GM21825 (cell line): ENCODE results near the gene MIS18BP1.
"Not testable (repeated sequence)": the region's sequence is repeated elsewhere in the genome, so short reads cannot be mapped to it uniquely, and the experiment has no call there.

ENCODE experiments used
- ATAC-seq: cut with Tn5 transposase; IDR thresholded peaks from one replicate; pipeline ENCODE4 v1.9.1; 2021; ENCODE audit warnings: mild to moderate bottlenecking, moderate library complexity; ENCODE audit not compliant: unreplicated experiment

Gene MIS18BP1

DNA sequence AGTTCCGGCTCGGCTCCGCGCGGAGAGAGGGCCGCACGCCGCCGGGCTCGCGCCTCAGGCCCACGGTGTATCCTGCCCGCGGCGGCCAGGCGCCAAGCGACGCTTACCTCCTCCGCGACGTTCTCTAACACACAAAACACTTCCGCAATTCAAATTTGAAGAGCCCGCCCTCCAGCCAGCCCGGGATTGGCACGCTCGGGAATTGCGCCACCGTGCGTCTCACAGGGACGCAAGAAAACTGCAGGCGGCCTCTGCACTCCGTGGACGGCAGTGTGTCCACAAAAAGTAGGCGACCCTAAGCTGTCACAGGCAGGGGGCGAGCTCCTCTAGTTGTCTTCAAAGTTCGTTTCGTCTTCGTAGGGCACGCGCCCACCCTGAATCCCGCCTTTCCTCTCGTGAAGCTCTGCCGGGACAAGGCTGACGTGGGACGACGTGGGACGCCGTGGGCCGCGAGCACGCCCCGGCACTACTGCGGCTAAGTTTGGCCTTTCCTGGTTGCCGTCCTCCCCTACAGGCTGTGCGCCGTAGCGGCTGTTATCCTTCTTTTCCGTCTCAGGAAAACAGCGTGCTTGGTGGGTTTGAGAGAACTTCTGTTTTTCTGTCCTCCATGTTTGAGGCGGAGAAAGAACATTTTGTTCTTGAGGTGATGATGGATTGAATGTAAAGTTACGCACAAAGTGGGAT lies at the start of gene MIS18BP1:
TSS of gene MIS18BP1 (minus strand) at position 133 of the 684 bp plus-strand sequence. CDS start 5,916 bp downstream, outside the sequence.
- ATAC-seq: peak; percentile 84

- ATAC-seq: no peak
Observed at GRCh38 chr14:45298423-45299117, 45.6 kb upstream of the MIS18BP1 start.

- not testable (repeated sequence) for ATAC-seq
Observed at GRCh38 chr14:45294796-45295195, 41.8 kb upstream of the MIS18BP1 start.

GRCh38 chr14:45290547-45290946 lies 37.5 kb upstream of the MIS18BP1 start:
- ATAC-seq: no peak

GRCh38 chr14:45287610-45288009 lies 34.6 kb upstream of the MIS18BP1 start:
- no peak for ATAC-seq

DNA sequence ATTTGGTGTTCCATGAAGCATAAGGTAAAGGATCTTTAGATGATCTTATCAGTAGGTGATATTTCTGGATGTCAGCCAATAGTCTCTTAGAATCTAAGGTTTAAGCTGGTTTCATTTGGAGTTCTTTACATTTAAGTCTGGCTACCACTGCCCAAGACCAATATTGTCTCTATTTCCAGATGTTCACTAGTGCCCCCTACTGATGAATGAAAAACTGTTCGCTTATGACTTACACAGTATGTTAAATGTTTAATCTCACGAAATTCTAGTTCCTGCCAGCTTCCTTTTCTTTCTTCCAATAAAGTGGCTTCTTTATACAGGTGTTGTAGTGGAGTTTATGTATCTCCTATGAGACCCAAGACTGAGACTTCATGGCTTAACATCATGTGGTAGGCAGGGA lies 31.8 kb upstream of the MIS18BP1 start:
- no peak for ATAC-seq

DNA sequence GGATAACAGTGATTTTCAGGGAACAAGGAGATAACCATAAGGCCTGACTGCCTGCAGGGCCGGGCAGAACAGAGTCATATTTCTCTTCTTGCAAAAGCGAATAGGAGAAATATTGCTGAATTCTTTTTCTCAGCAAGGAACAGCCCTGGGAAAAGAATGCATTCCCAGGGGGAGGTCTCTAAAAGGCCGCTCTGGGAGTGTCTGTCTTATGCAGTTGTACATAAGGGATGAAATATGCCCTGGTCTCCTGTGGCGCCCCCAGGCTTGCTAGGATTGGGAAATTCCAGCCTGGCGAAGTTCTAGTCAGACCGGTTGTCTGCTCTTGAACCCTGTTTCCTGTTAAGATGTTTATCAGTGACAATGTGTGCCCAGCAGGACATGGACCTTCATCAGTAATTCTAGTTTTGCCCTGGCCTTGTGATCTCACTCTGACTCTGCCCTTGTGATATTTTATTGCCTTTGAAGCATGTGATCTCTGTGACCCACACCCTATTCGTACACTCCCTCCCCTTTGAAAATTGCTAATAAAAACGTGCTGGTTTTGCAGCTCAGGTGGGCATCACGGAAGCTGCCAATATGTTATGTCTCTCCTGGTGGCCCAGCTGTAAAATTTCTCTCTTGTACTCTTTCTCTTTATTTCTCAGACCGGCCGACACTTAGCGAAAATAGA lies 28.9 kb upstream of the MIS18BP1 start:
- ATAC-seq: not testable (repeated sequence)

- ATAC-seq: no peak
Observed at GRCh38 chr14:45271858-45272537, 19.0 kb upstream of the MIS18BP1 start.

DNA sequence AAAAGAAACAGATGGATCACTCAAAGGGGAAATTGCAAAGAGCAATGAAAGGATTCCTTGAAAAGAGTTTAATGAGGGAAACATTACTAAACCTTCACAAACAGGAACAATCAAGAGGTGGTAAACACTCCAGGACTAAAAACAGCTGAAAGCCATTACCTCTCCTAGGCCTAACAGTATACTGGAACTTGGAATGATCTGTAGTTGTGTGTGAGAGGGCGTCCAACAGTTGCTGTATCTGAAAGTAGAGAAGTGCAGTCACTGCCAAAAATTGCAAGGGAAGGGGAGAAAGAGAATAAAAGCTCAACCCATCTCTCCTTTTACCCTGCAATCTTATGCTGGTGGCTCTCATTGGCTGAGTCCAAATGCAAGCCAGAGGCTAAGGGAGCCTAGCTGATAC lies 17.0 kb upstream of the MIS18BP1 start:
- ATAC-seq: no peak

DNA sequence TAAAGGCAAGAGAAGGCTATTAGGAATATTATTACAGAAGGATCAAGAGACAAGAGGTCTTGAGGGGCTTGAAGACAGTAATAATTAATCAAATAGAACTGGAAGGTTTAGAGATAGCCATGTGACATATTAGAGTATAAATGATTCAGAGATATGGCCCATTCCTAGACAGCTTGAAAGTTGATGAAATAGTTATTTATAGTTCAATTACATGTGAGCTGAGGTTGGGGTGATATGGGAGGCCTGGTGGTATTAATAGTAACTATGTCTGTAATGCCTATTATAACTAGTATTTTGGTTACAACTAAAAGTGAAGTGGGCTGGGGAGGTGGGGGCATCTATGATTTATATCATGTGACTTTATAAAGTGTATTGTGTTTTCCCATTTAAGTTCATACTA lies 14.1 kb upstream of the MIS18BP1 start:
- ATAC-seq: no peak

GRCh38 chr14:45262637-45263036 lies 9.6 kb upstream of the MIS18BP1 start:
- no peak for ATAC-seq

- ATAC-seq: no peak
Observed at GRCh38 chr14:45261209-45261608, 8.2 kb upstream of the MIS18BP1 start.

DNA sequence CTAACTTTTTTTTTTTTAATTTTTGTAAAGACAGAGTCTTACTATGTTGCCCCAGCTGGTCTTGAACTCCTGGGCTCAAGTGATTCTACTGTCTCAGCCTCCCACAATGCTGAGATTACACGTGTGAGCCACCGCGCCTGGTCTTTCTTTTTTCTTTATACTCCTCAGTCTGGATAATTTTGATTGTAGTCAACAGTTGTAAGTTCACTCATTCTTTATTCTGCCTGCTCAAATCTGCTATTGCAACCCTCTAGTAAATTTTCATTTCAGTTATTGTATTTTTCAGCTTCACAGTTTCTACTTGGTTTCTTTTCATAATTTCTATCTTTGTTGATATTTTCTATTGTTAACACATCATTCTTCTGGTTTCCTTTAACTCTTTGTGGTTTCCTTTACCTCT lies 5.8 kb upstream of the MIS18BP1 start:
- ATAC-seq: no peak

DNA sequence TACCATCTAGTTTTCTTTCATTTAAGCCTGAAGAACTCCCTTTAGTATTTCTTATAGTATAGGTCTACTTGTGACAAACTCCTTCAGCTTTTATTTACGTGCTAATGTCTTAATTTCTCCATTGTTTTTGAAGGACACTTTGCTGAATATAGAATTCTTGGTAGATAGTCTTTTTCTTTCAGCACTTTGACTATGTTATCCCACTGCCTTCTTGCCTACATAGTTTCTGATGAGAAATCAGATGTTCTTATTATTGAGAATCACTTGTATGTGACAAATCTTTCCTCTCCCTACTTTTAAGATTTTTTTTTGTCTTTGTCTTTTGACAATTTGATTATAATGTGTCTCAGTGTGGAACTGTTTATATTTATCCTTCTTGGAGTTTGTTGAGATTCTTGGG lies 5.1 kb upstream of the MIS18BP1 start:
- ATAC-seq: no peak

- no peak for ATAC-seq
Observed at GRCh38 chr14:45254771-45255170, 1.8 kb upstream of the MIS18BP1 start.

DNA sequence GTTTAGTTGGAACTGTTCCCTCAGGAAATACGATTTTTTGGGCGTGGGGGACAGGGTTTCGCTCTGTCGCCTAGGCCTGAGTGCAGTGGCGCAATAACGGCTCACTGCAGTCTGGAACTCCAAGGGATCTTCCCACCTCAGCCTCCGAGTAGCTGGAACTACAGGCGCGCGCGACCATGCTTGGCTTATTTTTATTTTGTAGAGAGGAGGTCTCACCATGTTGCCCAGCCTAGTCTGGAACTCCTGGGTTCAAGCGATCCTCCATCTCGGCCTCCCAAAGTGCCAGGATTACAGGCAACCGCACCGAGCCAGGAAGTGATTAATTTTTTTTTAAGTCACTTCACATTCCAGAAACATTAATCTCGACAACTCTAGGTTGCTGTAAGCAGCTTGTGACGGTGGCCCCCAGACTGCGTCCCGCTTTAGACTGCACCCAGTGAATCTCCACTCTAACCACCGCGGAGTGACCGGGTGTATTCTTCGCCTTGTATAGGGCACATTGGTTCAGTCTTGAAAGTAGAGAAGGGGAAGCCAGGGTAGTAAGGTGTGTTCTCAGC lies 830 bp upstream of the MIS18BP1 start:
- no peak for ATAC-seq

DNA sequence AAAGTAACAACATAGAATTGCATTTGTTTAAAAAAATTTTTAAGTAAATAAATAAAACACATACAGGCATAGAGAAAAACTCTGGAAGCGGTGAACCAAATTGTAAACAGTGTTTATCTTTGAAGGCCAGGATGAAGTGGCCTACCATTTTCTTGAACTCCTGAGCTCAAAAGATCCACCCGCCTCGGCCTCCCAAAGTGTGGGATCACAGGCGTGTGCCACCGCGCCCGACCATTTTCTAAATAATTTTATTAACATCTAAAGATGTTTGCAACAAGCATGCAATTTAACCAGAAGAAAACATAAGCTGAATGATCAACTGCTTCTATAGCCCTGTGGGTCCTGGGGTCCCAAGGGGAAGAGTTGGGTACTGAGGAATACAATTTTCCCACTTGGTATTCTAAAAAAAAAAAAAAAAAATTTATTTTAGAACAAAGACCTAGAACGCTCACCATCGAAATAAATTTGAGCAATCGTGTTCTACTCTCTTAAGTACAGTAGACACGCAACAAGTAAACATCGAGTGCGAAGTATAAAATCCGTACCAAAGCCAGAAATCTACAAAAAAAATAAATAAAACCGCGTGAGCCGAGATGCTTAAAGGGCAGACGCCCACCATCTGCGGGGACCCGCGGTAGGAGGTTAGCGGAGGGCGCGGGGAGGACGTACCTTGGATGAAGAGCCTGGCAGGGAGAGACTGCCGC lies 484 bp downstream of the MIS18BP1 start:
- no peak for ATAC-seq

DNA sequence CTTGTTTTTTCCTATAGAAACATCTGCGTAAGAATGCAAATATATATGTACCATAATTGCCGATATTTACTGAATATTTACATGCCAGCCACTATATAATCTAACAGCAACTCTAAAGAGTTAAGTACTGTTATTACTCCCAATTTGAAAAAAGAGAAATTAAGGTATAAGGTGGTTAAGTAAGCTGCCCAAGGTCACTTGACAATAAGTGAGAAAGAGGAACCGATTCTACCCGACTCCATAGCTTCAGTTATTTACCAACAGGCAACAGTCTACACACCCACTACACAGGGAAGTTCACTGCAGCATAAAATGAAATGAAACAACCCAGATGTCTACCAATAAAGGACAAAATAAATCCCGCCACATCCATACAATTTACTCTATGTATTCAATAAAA lies 1.1 kb downstream of the MIS18BP1 start:
- ATAC-seq: peak; percentile 63

DNA sequence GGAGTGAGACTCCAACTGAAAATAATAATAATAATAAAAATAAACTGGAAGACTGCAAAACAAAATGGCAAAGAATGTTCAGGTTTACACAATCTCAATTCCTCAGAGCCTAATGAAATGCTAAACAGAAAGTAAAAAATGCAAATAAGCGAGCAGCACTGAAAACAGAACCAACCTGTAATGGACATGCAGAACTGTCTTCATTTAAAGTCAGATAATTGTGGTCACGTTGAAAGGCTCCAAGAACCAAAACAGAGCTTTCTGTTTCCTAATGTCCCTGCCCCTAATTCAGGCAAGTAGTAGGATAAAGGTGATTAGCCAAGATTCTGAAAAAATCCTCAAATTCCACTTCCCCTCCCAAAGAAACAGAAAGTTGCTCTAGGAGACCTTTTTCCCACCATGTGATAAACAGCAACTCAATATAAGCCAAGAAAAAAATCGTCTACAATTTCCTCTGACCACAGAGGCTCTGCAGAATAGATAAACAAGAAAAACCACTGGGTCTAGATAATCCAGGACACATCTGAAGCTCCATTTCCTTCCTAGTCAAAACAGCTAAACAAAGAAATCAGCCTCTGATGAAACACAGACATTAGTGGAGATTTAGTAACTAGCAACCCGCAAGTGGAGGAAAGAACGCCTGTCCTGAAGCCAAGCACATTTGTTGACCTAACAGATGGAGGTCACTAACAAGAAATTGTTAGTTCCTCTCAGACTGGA lies 3.0 kb downstream of the MIS18BP1 start:
- peak; percentile 19 for ATAC-seq

DNA sequence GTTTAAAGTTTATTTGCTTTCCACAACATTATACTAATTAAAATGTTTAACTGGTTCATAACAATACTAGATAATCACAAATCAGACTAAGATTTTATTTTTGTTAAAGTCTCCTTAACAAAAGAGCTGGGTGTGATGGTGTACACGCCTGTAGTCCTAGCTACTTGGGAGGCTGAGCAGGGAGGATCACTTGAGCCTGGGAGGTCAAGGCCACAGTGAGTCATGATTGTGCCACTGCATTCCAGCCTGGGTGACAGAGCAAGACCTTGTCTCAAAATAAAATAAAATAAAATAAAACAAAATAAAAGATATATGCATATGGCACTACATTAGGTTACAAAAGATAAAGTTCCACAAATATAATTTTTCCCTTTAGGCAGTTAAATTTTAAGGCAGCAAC lies 5.6 kb downstream of the MIS18BP1 start:
- no peak for ATAC-seq
